Measurements from ENCODE around the gene FHOD3.
"Not testable (repeated sequence)": the region's sequence is repeated elsewhere in the genome, so short reads cannot be mapped to it uniquely, and the experiment has no call there.

FHOD3 gene

DNA sequence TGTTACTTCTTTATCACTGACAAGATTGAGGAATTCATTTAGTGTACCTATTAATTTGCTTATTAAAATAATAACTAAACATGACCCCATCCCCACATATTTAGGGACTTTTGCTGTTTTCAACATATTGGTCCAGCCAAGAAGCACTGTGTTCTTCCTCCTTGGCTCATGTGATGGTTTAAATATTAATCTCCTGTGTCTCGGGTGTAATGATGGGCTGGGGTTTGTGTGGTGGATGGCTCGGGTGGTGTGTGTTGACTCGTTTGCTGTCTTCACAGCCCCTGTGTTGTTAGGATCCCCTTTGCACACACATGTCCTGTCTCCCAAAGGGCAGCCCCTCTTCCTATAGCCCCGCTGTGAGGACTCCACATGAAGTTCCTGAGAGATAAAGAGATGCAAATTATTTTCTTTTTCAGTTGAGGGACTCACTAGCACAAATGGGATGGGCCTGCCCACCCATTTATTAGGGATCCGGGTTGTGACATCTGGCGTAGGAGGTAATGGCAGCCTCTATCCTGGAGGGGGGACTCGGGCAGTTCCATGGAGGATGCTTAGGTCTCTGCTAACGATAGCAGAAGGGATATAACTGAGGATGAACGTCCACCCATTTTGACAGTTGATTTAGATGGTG is 53.4 kb downstream of the FHOD3 start:
- no peak for DNase-seq (ENCODE audit: low read depth)

DNA sequence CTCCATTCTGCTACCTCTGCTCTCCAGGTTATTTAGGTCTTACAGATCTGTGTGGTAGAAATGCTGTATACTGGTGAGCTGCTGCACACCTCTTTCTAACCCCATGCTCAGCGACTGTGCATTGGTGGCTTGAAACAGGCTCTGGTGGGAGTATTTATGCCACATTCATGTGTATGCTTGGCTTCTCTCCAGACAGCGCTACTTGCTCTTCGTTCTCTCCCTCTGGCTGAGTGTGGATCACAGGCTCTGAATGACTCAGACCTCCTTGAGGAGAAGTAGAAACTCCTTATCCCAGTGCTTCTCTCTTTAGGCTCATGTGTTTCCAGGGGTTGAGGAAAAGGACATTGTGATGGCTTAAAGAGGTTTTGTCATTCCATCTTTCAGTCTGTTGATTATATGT is 54.9 kb downstream of the FHOD3 start:
- no peak for DNase-seq (ENCODE audit: low read depth)

DNA sequence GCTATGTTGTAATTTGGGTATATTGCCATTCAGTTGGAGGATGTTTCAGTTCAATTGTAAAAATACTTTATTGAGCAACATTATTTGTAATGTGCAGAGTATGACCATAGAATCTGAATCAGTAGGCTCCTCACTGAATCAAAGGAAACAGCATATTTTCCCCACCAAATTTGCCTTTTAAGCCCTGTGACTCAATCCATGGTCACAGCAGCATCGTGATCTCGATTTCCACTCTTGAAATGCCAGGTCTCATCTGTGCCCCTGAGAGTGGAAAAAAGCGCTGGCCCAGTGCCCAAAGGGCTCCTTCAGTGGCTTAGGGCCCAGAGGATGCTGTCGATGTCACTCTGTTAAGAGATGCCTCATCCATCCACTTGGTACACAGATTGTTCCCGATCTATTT is 57.5 kb downstream of the FHOD3 start:
- no peak for DNase-seq (ENCODE audit: low read depth)

DNA sequence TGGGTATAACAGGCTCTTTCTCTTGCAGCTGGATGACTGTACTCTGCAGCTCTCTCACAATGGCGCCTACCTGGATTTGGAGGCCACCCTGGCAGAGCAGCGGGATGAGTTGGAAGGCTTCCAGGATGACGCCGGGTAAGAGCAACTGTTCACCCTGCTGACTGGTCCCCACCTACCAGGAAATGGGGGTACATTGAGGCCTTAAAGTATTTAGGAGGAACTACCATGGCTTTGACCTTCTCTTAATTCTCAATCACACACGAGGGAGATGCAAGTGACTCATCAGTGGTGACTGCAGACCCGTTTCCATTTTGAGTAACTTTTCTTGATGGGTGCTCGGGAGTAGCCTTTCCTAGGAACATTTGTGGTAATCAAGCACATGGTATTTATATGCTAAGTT is 58.0 kb downstream of the FHOD3 start:
- no peak for DNase-seq (ENCODE audit: low read depth)

- not testable (repeated sequence) for DNase-seq (ENCODE audit: low read depth)
These were observed 59.2 kb downstream of the FHOD3 start for GRCh38 chr18:36356741-36357140.

DNA sequence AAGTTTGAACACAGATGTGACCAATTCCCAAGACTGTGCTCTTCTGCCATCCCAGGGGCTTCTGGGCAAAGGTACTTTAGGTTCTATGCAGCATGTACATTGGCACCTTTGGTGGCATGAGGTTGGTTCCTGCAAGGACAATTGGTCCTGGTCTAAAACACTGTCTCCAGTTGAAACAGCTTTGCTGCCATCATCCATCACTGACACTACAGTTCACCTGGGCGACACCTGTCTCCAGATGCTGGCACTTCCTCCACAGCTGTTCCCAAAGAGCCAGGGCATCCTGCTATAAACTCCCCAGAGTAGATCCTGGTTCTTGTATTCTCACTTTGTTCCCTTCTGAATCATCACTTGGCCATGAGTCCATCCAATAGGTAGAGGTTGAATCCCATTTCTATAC is 60.6 kb downstream of the FHOD3 start:
- DNase-seq (ENCODE audit: low read depth) = no peak

GRCh38 chr18:36360256-36360909 is 62.9 kb downstream of the FHOD3 start:
- DNase-seq (ENCODE audit: low read depth) = no peak

GRCh38 chr18:36364911-36365624 is 67.6 kb downstream of the FHOD3 start:
- DNase-seq (ENCODE audit: low read depth) = no peak

DNA sequence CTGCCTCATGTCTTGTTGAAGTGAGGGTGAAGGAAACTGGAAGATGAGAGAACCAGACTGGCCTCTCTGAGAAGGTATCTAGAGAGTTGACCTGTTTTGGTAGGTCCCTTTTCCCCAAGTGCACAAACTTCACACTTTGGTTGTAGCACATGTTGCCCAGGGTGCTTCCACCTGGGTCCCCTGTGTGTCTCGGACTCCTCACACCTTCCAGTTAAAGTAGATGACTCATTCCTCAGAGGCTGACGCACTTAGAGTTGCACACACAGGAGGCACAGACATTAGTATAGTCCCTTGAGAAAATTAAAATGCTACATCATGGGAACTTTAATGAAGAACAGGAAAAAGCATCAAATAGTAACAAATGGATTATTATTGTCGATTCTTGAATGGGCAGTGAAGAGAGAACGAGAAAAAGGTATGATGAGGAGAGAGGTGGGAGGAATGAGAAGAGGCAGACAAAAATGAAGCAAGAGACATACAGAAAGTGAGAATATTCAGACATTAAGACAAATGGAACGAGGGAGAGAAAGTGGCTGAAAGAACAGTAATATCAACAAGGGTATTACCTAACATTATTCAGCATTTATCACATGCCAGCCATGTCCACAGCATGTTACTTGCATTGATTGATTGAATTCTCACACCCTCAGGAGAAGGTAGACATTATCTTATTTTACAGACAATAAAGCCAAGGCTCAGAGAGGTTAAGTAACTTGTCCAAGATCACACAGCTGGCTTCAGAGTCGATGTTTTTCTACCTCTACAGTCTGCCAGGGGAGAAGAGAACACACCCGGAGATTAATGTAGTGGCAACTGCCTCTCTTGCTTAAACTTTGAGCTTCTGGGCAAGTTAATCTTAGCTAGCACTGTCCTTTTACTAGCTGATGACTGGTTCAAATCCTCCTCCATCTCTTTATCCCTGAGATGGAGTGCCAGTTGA is 68.6 kb downstream of the FHOD3 start:
- no peak for DNase-seq (ENCODE audit: low read depth)

DNA sequence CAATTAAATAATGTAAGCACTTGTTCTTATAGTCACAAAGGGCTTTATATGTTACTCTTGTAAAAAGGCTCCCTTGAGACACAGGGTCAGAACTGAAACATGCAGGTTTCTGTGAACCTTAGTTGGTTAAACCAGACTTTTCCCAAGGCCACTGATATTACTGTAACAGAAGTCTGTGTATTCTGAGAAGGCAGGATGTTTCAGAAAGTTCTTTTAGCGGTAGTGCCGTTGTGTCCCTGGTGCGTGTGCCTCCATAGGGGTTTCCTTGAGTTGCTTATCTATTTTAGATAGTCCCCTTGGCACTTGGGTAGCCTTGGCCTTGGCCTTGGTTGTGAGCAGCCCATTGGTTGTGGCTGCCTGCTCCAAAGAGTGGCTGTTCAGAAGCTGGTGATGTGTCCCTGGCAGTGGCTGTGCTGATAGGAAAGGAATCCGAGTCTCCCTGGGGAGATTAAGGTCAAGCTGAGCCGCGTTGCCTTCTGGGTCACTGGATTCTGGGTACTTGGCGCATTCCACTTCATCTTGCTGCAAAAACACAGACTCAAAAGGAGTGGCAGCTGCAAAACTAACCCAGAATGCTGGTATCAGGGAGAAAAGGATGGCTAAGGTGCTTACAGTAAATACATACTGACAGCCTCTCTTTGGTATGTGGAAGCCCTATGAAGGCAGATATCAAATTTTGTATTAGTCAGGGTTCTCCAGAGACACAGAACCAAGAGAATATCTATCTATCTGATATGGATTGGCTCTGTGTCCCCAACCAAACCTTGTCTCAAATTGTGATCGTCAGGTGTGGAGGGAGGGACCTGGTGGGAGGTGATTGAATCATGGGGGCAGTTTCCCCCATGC is 69.7 kb downstream of the FHOD3 start:
- no peak for DNase-seq (ENCODE audit: low read depth)

DNA sequence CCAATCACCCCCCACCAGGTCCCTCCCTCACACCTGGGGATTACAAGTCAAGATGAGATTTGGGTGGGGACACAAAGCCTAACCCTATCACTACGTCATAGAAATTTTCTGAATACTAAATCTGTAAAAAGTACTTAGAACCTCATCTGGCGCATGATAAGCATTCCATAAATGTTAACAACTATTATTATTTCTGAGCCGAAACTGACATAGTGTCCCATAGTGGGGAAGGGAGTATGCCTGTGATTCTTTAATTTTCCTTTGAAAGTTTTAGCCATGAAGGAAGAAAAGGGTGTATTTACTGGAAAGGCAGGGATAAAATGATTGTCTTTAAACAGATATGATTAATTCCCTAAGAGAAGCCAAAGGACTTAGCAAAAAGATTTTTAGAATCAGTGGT is 71.4 kb downstream of the FHOD3 start:
- DNase-seq (ENCODE audit: low read depth) = no peak

DNA sequence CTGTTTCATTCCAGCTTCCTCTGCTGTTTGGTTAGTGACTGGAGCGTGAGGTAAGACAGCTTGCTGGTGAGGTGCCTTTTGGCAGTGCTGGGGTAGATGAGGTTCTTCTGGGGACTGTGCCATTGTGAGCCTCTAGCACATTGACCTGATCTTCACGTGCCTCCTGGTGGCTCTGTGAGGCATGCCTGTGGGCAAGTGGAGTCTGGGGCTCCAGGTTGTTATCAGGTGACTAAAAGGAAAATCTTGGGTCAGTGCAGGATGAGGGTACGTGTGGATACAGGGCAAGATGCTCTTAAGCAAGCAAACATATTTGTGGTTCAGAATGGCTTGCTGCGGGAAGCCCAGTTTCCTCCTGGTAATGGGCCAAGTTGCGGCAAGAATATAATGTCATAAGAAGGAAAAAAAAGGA is 75.4 kb downstream of the FHOD3 start:
- no peak for DNase-seq (ENCODE audit: low read depth)

GRCh38 chr18:36374262-36374661 is 76.7 kb downstream of the FHOD3 start:
- DNase-seq (ENCODE audit: low read depth) = no peak

DNA sequence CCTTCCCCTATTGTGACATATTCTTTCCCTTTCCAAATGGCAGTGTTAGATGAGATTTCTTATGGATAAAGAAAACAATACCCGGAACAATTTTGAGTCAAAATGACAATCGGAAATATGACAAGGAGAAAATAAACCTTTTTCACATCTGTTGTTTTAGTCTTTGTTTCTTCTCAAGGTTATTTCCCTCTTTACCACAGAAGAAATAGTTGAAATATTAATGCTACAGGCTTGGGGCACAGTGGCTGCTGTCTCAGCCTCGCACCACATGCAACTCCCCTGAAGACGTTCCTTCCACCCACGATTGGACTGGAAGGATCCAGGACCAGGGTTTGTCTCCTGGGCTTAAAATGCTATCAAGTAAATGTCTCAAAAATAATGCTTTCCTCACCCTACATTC is 77.6 kb downstream of the FHOD3 start:
- DNase-seq (ENCODE audit: low read depth) = no peak

DNA sequence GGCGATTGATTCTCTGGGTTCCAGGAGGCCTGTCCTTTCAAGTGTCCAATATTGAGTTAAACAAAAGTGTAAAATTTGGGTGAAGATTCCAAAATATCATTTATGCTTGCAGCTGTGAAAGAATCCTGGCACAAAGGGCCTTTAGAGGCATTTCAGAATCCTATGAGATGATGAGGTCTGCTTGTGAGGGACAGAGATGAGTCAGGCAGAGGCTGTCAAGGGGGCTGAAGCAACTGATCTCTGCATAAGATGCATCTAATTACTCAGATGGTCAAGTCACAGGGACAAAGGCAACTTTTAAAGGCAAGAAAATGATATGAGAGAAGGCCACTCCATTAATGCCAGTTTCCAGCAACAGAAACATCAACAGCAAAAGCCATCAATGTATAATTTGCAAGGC is 78.8 kb downstream of the FHOD3 start:
- DNase-seq (ENCODE audit: low read depth) = no peak

DNA sequence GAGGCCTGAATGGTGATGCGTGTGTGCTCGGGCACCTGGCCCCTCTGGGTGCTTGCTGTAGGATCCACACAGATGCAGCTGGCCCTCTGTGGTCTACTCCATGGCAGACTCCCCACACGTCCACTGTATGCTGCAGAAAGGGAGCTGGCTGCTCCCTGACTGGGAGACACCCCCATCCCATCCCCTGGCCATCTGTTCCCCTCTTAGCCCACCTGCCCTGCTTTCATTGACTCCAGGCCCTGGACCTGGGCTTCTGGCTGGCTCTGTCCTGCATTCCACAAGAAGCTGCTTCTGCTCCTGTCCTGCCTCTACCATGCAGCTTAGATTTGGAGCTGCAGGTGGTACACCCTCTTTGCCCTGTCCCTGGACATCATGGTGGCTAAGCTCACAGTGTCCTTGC is 80.1 kb downstream of the FHOD3 start:
- DNase-seq (ENCODE audit: low read depth) = no peak

DNA sequence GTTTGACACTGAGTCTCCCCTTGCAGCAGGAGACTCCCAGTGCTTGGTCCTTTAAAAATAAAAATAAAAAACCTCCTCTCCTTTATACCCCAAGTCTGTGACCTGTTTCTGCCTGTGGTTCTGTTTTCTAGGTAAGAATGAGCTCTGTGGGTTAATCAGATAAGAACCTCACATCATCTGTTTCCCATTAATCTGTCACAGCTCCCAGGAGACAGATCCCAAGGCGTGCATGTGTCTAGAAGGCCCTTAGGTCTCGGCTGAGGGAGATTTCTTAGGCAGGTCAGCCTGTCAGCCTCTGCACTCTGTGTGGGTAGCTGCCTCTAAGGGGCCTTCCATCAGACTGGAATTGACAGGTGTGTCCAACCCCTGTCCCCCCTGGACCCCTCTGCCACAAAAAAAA is 80.7 kb downstream of the FHOD3 start:
- no peak for DNase-seq (ENCODE audit: low read depth)

- DNase-seq (ENCODE audit: low read depth) = no peak
These were observed 82.0 kb downstream of the FHOD3 start for GRCh38 chr18:36379435-36379984.

DNA sequence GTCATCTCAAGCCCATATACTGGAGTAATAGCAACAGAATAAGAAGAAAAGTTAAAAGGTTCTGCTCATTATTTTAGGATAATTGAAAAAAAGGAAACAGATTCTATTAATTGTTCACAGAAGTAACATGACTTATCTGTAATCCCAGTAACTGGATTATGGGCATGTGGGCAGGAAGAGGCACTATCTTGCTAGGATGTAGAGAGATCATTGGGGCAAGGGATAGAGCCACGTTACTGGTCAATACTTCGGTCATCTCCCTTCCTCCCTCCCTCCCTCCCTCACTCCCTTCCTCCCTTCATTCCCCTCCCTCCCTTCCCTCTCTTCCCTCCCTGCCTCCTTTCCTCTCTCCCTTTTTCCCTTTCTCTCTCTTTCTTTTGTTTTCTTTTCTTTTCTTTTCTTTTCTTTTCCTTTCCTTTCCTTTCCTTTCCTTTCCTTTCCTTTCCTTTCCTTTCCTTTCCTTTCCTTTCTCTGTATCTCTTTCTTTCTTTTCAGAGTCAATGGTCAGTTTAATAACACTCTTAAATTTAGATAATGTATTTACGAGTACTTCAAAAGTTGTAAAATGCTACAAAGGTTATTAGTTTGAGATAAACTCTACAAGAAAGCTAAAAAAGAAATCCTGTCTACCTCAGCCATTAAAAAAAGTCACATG is 82.8 kb downstream of the FHOD3 start:
- DNase-seq (ENCODE audit: low read depth) = no peak

DNA sequence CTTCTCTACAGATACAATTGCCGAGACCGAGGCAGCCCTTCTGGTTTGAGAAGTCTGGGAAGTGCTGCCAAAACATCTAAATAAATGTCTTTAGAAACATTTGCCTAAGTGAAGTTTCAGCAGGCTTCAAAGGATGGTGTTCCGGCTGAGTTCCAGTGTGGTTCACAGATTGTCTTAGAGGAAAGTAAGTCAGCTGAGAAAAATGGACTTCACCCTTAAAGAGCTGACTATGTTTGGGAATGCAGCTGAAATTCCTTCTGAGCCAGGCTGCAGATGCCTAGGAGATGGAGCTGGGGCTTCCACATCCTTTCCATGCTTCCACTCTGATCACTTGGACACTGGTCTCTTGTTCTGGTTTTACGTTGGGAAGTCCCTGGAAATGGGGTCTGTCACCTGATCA is 83.6 kb downstream of the FHOD3 start:
- no peak for DNase-seq (ENCODE audit: low read depth)

- no peak for DNase-seq (ENCODE audit: low read depth)
These were observed 85.3 kb downstream of the FHOD3 start for GRCh38 chr18:36382854-36383253.
